Kidney (tissue), 14 donors: Measurements from ENCODE around the gene MIEF1. TPM values are rescaled to one million over a fixed set of nuclear protein-coding genes. Genes with fewer than 3 reads are reported as not detected.

Experiments used
- DNase-seq, 5 donors: peaks; one replicate each; pipeline ENCODE4 v3.0.0-alpha.2; 2013 to 2020
- FAIRE-seq: peaks from 2 replicates; lab custom pipeline; 2012; peaks lifted over from hg19 to GRCh38; lab: Jason Lieb, UNC
- H3K27ac ChIP-seq, 2 donors: one replicate each; pipeline ENCODE4 v1.7.0; 2013; ENCODE audit warnings: low read depth in 2 of 2, low read length in 2 of 2, inconsistent platforms in 1 of 2
- H3K27me3 ChIP-seq: one replicate; pipeline ENCODE4 v1.7.1; 2013; ENCODE audit warnings: low read length, inconsistent platforms; ENCODE audit not compliant: control insufficient read depth, insufficient read depth
- H3K36me3 ChIP-seq, 3 donors: one replicate each; pipeline versions ENCODE4 v1.7.0 to v1.7.1; 2013; ENCODE audit warnings: low read length in 3 of 3, control low read depth in 1 of 3, inconsistent platforms in 1 of 3; ENCODE audit not compliant: insufficient read depth in 3 of 3, control insufficient read depth in 2 of 3
- H3K4me1 ChIP-seq, 3 donors: one replicate each; pipeline versions ENCODE4 v1.7.0 to v1.7.1; 2013; ENCODE audit warnings: low read length in 3 of 3, inconsistent platforms in 1 of 3, low read depth in 1 of 3; ENCODE audit not compliant: control insufficient read depth in 2 of 3, insufficient read depth in 2 of 3
- H3K4me3 ChIP-seq, 3 donors: one replicate each; pipeline versions ENCODE4 v1.7.0 to v1.8.1; 2013; ENCODE audit warnings: low read length in 3 of 3, control low read depth in 1 of 3, inconsistent platforms in 1 of 3
- H3K9ac ChIP-seq, 3 donors: one replicate each; pipeline versions ENCODE4 v1.7.0 to v1.7.1; 2013; ENCODE audit warnings: low read length in 3 of 3, control low read depth in 1 of 3, inconsistent platforms in 1 of 3
- H3K9me3 ChIP-seq, 3 donors: one replicate each; pipeline versions ENCODE4 v1.7.0 to v1.7.1; 2013; ENCODE audit warnings: low read length in 3 of 3, control low read depth in 1 of 3, inconsistent platforms in 1 of 3; ENCODE audit not compliant: control insufficient read depth in 2 of 3, insufficient read depth in 1 of 3
- CTCF ChIP-seq: IDR thresholded peaks from 3 replicates; pipeline ENCODE4 v1.5.1; 2012; ENCODE audit warnings: mild to moderate bottlenecking, moderate library complexity, borderline replicate concordance; ENCODE audit not compliant: insufficient read depth; ENCODE audit errors: extremely low read depth
- intact Hi-C: fragments of 100-400 bp; cut with DNase I; formaldehyde crosslinking; loops from one replicate; pipeline ENCODE4 v1.11.1; 2022
- polyA plus RNA-seq: library from polyadenylated mRNA; stranded (reverse); fragments of 350-450 nt; fragmentation: Illumina TruSeq; extraction: RNeasy Lipid Tissue Mini Kit (QIAGEN cat#74804); gene quantifications from one replicate; pipeline ENCODE4 v1.2.3, GENCODE V29; 2014; ENCODE audit warnings: low read depth, low replicate concordance; ENCODE audit not compliant: insufficient read depth
- total RNA-seq: library from RNA; stranded (reverse); fragmentation: NEBNext Ultra II Directional; extraction: Animal tissue kit (Norgen Biotek cat#: 25700); gene quantifications from one replicate; pipeline ENCODE4 v1.2.1, GENCODE V29; 2021
- donor health status: control.
- donor health status: control.
- donor health status: control.
- donor health status: control.
- donor health status: control.
- donor health status: DM: yes; HTN: yes; CAD: no.
- donor health status: Normal renal cell carcinoma (clear cell type).

Gene MIEF1
- total and polyA plus RNA-seq, 2 donors from 2014 or later = 13.0 to 27.9 TPM

- TF ChIP-seq CTCF = no peak
- H3K9me3 ChIP-seq = no peaks in the 10 kb centered on the region
- no peak overlapping the region for H3K27ac ChIP-seq
- DNase-seq (peak in 3 of 5 donors; percentile 35 to 75 (median 66)), FAIRE-seq (no peak)
- no peaks in the 10 kb centered on the region for H3K27me3 ChIP-seq
- H3K9ac ChIP-seq = no peak overlapping the region
- H3K4me1 ChIP-seq = no peaks in the 10 kb centered on the region
- no peaks in the 10 kb centered on the region for H3K36me3 ChIP-seq
- no peak overlapping the region for H3K4me3 ChIP-seq
- intact Hi-C loops = no loop called here
These were observed 47.7 kb upstream of the MIEF1 start for GRCh38 chr22:39454385-39454871.

GRCh38 chr22:39456522-39457197 lies 45.4 kb upstream of the MIEF1 start, which contains the start of gene MGAT3:
Gene MGAT3 (plus strand): TSS chr22:39457012. CDS start chr22:39487348, 30,336 bp downstream.
- no peak within 1 kb of the TSS for H3K9ac ChIP-seq
- H3K4me1 ChIP-seq = no peaks in the 10 kb centered on the region
- FAIRE-seq = no peak
- no peaks in the 10 kb centered on the region for H3K9me3 ChIP-seq
- no peaks in the 10 kb centered on the region for H3K27me3 ChIP-seq
- peak in 2 of 5 donors; percentile 64 to 75 for DNase-seq
- TF ChIP-seq CTCF = no peak
- H3K4me3 ChIP-seq = peak within 1 kb of the TSS in 1 of 3 donors; percentile 16
- intact Hi-C loops = no loop called here
- no peaks in the 10 kb centered on the region for H3K36me3 ChIP-seq
- H3K27ac ChIP-seq = no peak within 1 kb of the TSS

- TF ChIP-seq CTCF = no peak
- H3K36me3 ChIP-seq = no peaks in the 10 kb centered on the region
- no peak for FAIRE-seq
- peaks cover 0 to 2% (median 0%) of the 10 kb centered on the region in 3 donors for H3K4me1 ChIP-seq
- H3K27me3 ChIP-seq = no peaks in the 10 kb centered on the region
- intact Hi-C loops = no loop called here
- H3K27ac ChIP-seq = no peak overlapping the region
- no peak overlapping the region for H3K4me3 ChIP-seq
- H3K9me3 ChIP-seq = no peaks in the 10 kb centered on the region
- no peak for DNase-seq
- H3K9ac ChIP-seq = no peak overlapping the region
These were observed 44.9 kb upstream of the MIEF1 start for GRCh38 chr22:39457198-39457555.
